Stomach (tissue), 9 donors: ENCODE data around the gene EFCAB9. TPM values are rescaled to one million over a fixed set of nuclear protein-coding genes. Genes with fewer than 3 reads are reported as not detected.

Experiments used
- DNase-seq, 2 donors: peaks; one replicate each; pipeline versions ENCODE4 v3.0.0 to v3.0.0-alpha.2; 2013 to 2019
- H3K27ac ChIP-seq, 5 donors: fragments of 200-600 bp in 4 of 5; sonication (generic) in 4 of 5; one replicate each; pipeline ENCODE4 v1.5.1; 2013 to 2019; ENCODE audit warnings: mild to moderate bottlenecking in 1 of 5, moderate library complexity in 1 of 5
- H3K27me3 ChIP-seq, 3 donors: fragments of 200-600 bp; sonication (generic); one replicate each; pipeline ENCODE4 v1.5.1; 2017 to 2019; ENCODE audit warnings: mixed run types in 1 of 3
- H3K36me3 ChIP-seq, 4 donors: fragments of 200-600 bp; sonication (generic); 1 replicate in 3 of 4; 2 replicates in 1 of 4; pipeline ENCODE4 v1.5.1; 2016 to 2019
- H3K4me1 ChIP-seq, 4 donors: fragments of 200-600 bp; sonication (generic); one replicate each; pipeline ENCODE4 v1.5.1; 2016 to 2019
- H3K4me3 ChIP-seq, 4 donors: fragments of 200-600 bp; sonication (generic) in 3 of 4; one replicate each; pipeline ENCODE4 v1.5.1; 2016 to 2019; ENCODE audit warnings: mild to moderate bottlenecking in 1 of 4
- H3K9me3 ChIP-seq, 4 donors: fragments of 200-600 bp; sonication (generic); one replicate each; pipeline ENCODE4 v1.5.1; 2016 to 2019
- EP300 ChIP-seq: sonication (generic); formaldehyde crosslinking; IDR thresholded peaks from one replicate; pipeline ENCODE4 v1.6.1; 2017; ENCODE audit warnings: antibody characterized with exemption
- POLR2A ChIP-seq, 4 donors: fragments of 450-650 bp; IDR thresholded peaks; one replicate each; pipeline ENCODE4 v1.6.1; 2016; ENCODE audit warnings: antibody characterized with exemption in 4 of 4, control low read depth in 2 of 4, mild to moderate bottlenecking in 1 of 4, moderate library complexity in 1 of 4
- POLR2AphosphoS5 ChIP-seq, 3 donors: sonication (generic); formaldehyde crosslinking; IDR thresholded peaks; one replicate each; pipeline ENCODE4 v1.6.1; 2016; ENCODE audit warnings: antibody characterized with exemption in 3 of 3
- WGBS, 5 donors: extraction: QIAGEN DNeasy Blood & Tissue Kit in 3 of 5; methylation state at CpG; one replicate each; pipeline versions ENCODE4 v1.1.5 to v1.1.7; 2013 to 2018; 5-methylcytosine and 5-hydroxymethylcytosine counted together
- intact Hi-C: fragments of 100-400 bp; cut with DNase I; formaldehyde crosslinking; loops from one replicate; pipeline ENCODE4 v1.15.1; 2023; ENCODE audit warnings: low total_unique reads
- polyA plus RNA-seq, 3 donors: library from polyadenylated mRNA; stranded (reverse); fragments of 200-250 nt; gene quantifications; one replicate each; pipeline ENCODE4 v1.2.3, GENCODE V29; 2013
- total RNA-seq, 5 donors: library from RNA; depleted of rRNA; stranded (reverse); fragments of >200 nt; gene quantifications; one replicate each; pipeline versions ENCODE4 v1.1.0 to v1.2.3, GENCODE V29; 2014 to 2016
- TF ChIP-seq, protein P1 (sequence below), 7 experiments: fragments of 450-650 bp in 4 of 7; fragments of 200-600 bp in 3 of 7; sonication (generic) in 3 of 7; IDR thresholded peaks; one replicate each; pipeline ENCODE4 v1.5.1; 2016 to 2019; ENCODE audit warnings: antibody characterized with exemption in 7 of 7, control low read depth in 2 of 7, mild to moderate bottlenecking in 1 of 7
- donor health status: healthy with polysubstance abuse.
- donor health status: Bipolar disorder and iron deficiency.
- donor health status: healthy.

EFCAB9 gene
- total and polyA plus RNA-seq, 8 donors, result not detected

- no peak for DNase-seq
- Histone ChIP-seq H3K4me1 (peaks cover 20 to 91% (median 48%) of the 10 kb centered on the region in 4 donors), H3K27ac (peak overlapping the region in 2 of 5 donors; percentile 1 to 63), H3K9me3 (no peaks in the 10 kb centered on the region), H3K4me3 (no peak overlapping the region), H3K27me3 (no peaks in the 10 kb centered on the region), H3K36me3 (peaks cover 0 to 6% (median 0%) of the 10 kb centered on the region in 4 donors)
- intact Hi-C loops, result no loop called here
- WGBS, 5 donors, result 80 to 85% (median 83%) methylated on average over 7 of the region's 7 CpGs
- TF ChIP-seq POLR2AphosphoS5 (IDR thresholded peaks at IDR 0.05) (no peak), EP300 (no peak), POLR2A (IDR thresholded peaks at IDR 0.05) (no peak)
- TF ChIP-seq, protein P1, sequence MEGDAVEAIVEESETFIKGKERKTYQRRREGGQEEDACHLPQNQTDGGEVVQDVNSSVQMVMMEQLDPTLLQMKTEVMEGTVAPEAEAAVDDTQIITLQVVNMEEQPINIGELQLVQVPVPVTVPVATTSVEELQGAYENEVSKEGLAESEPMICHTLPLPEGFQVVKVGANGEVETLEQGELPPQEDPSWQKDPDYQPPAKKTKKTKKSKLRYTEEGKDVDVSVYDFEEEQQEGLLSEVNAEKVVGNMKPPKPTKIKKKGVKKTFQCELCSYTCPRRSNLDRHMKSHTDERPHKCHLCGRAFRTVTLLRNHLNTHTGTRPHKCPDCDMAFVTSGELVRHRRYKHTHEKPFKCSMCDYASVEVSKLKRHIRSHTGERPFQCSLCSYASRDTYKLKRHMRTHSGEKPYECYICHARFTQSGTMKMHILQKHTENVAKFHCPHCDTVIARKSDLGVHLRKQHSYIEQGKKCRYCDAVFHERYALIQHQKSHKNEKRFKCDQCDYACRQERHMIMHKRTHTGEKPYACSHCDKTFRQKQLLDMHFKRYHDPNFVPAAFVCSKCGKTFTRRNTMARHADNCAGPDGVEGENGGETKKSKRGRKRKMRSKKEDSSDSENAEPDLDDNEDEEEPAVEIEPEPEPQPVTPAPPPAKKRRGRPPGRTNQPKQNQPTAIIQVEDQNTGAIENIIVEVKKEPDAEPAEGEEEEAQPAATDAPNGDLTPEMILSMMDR (IDR thresholded peaks at IDR 0.05), result no peak
These were observed 16.8 kb upstream of the EFCAB9 start for GRCh38 chr5:172177176-172177575.

GRCh38 chr5:172178301-172178987 lies 15.5 kb upstream of the EFCAB9 start:
- Histone ChIP-seq H3K9me3 (no peaks in the 10 kb centered on the region), H3K36me3 (peaks cover 0 to 6% (median 0%) of the 10 kb centered on the region in 4 donors), H3K27me3 (no peaks in the 10 kb centered on the region), H3K4me1 (peaks cover 20 to 88% (median 51%) of the 10 kb centered on the region in 4 donors), H3K4me3 (peak overlapping the region in 1 of 4 donors; percentile 31), H3K27ac (peak overlapping the region; percentile 59 to 86 (median 63))
- 28 to 54% (median 38%) methylated on average over 16 to 18 of the region's 18 CpGs for WGBS, 5 donors
- DNase-seq, result peak; percentile 76 to 86
- intact Hi-C loops, result no loop called here
- TF ChIP-seq POLR2AphosphoS5 (IDR thresholded peaks at IDR 0.05) (peak in 2 of 3 donors; percentile 64 to 84), POLR2A (IDR thresholded peaks at IDR 0.05) (no peak), EP300 (no peak)
- TF ChIP-seq, protein P1 (IDR thresholded peaks at IDR 0.05), result no peak

GRCh38 chr5:172178991-172179989 lies 14.7 kb upstream of the EFCAB9 start:
- intact Hi-C loops, result no loop called here
- DNase-seq, result peak in 1 of 2 donors; percentile 65
- TF ChIP-seq POLR2A (IDR thresholded peaks at IDR 0.05) (no peak), POLR2AphosphoS5 (IDR thresholded peaks at IDR 0.05) (peak in 1 of 3 donors; percentile 11), EP300 (no peak)
- TF ChIP-seq, protein P1 (IDR thresholded peaks at IDR 0.05), result no peak
- Histone ChIP-seq H3K9me3 (no peaks in the 10 kb centered on the region), H3K27me3 (no peaks in the 10 kb centered on the region), H3K4me3 (peak overlapping the region in 2 of 4 donors; percentile 10 to 31), H3K4me1 (peaks cover 20 to 88% (median 49%) of the 10 kb centered on the region in 4 donors), H3K27ac (peak overlapping the region; percentile 59 to 86 (median 63)), H3K36me3 (peaks cover 0 to 6% (median 0%) of the 10 kb centered on the region in 4 donors)
- WGBS, 5 donors, result 53 to 81% (median 59%) methylated on average over 13 to 18 of the region's 18 CpGs

DNA sequence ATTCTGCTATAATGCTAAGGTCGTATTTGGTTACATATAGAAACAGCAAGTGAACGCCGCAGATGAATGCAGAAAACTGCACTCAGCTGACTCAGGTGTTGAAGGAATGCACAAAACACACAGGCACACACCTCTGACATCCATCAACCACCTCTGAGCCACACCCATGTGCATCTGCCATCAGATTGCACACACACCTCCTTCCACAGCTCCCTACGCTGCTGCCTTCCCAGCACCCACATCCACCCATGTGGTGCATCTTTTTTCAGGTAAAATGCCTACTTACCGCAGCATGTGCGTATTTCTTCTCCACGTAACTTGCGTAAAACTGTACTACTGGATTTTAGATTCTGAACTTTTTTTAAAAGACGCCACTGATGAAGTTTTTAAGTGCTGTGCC lies 13.0 kb upstream of the EFCAB9 start:
- intact Hi-C loops, result no loop called here
- no peak for DNase-seq
- H3K9me3 ChIP-seq, result no peaks in the 10 kb centered on the region
- no peak overlapping the region for H3K27ac ChIP-seq
- no peak for TF ChIP-seq POLR2A (IDR thresholded peaks at IDR 0.05)
- no peak for TF ChIP-seq EP300
- no peak for TF ChIP-seq POLR2AphosphoS5 (IDR thresholded peaks at IDR 0.05)
- TF ChIP-seq, protein P1 (IDR thresholded peaks at IDR 0.05), result no peak
- 89 to 98% (median 93%) methylated on average over 9 of the region's 9 CpGs for WGBS, 5 donors
- H3K36me3 ChIP-seq, result peaks cover 0 to 6% (median 0%) of the 10 kb centered on the region in 4 donors
- no peak overlapping the region for H3K4me3 ChIP-seq
- H3K27me3 ChIP-seq, result no peaks in the 10 kb centered on the region
- peaks cover 13 to 88% (median 43%) of the 10 kb centered on the region in 4 donors for H3K4me1 ChIP-seq
